OCI-LY3 (cell line): ENCODE results near the gene ZNF28.

ENCODE experiments used
- CTCF ChIP-seq: fragments of 200-600, 300-600 bp; sonication (generic); IDR thresholded peaks from 2 replicates; pipeline ENCODE4 v1.5.1; 2014; ENCODE audit warnings: antibody characterized with exemption, low read length, low read depth
- EZH2phosphoT487 ChIP-seq: fragments of 200-600 bp; shearing (Covaris generic); IDR thresholded peaks from 2 replicates; pipeline ENCODE4 v1.6.1; 2018; ENCODE audit warnings: antibody characterized with exemption, mixed run types, low read depth

- TF ChIP-seq CTCF = no peak
- TF ChIP-seq EZH2phosphoT487 = no peak
These were observed 2.2 kb upstream of the ZNF28 start for GRCh38 chr19:52823676-52824075.
